ENCODE results near the gene LRRK1.

DNA sequence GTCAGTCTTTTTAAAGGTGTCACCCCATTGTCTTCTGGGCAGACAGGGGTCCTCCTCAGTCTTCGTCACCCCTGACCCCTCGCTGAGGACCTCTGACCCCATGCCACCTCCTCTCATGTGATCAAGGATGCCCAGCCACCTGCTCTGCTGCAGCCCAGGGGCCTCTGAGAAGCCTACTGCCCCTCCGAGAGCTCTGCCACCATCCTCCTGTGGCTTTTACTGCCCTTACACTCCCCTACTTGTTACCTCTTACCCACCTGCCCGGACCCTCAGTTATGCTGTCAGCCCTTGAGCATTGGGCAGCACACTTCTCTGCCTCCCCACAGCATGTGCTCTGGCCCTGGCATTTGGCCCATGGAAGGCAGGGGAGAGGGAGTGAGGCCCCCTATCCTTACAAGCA lies 123.2 kb downstream of the LRRK1 start:
- TF ChIP-seq, protein P1, sequence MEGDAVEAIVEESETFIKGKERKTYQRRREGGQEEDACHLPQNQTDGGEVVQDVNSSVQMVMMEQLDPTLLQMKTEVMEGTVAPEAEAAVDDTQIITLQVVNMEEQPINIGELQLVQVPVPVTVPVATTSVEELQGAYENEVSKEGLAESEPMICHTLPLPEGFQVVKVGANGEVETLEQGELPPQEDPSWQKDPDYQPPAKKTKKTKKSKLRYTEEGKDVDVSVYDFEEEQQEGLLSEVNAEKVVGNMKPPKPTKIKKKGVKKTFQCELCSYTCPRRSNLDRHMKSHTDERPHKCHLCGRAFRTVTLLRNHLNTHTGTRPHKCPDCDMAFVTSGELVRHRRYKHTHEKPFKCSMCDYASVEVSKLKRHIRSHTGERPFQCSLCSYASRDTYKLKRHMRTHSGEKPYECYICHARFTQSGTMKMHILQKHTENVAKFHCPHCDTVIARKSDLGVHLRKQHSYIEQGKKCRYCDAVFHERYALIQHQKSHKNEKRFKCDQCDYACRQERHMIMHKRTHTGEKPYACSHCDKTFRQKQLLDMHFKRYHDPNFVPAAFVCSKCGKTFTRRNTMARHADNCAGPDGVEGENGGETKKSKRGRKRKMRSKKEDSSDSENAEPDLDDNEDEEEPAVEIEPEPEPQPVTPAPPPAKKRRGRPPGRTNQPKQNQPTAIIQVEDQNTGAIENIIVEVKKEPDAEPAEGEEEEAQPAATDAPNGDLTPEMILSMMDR (IDR thresholded peaks at IDR 0.05; ENCODE audit: low read depth, low read length, poor library complexity, severe bottlenecking) = no peak
- no peak for TF ChIP-seq EZH2phosphoT487 (IDR thresholded peaks at IDR 0.05; ENCODE audit: borderline replicate concordance, low read length)

All from DOHH2 (cell line).